Neural cell (in vitro differentiated cells): Measurements from ENCODE around the gene ASB18.

ENCODE experiments used
- CTCF ChIP-seq: fragments of 450-650 bp; IDR thresholded peaks from 2 replicates; pipeline ENCODE4 v1.5.1; 2014; ENCODE audit warnings: antibody characterized with exemption, mild to moderate bottlenecking, moderate library complexity; ENCODE audit not compliant: poor library complexity, severe bottlenecking
- EP300 ChIP-seq: fragments of 450-650 bp; conservative IDR thresholded peaks from 2 replicates; pipeline ENCODE4 v1.6.1; 2014; ENCODE audit warnings: antibody characterized with exemption, mild to moderate bottlenecking, moderate library complexity; ENCODE audit not compliant: poor library complexity, severe bottlenecking
- EZH2 ChIP-seq: fragments of 200-600, 300-800 bp; shearing (Covaris generic), sonication (generic); IDR thresholded peaks from 2 replicates; pipeline ENCODE4 v1.6.1; 2014; ENCODE audit warnings: antibody characterized with exemption, low read length, borderline replicate concordance, mild to moderate bottlenecking; ENCODE audit not compliant: insufficient read depth, poor library complexity, severe bottlenecking
- SMC3 ChIP-seq: fragments of 450-650 bp; conservative IDR thresholded peaks from 2 replicates; pipeline ENCODE4 v1.6.1; 2014; ENCODE audit warnings: antibody characterized with exemption, mild to moderate bottlenecking, moderate library complexity; ENCODE audit not compliant: poor library complexity
- TF ChIP-seq, protein P1 (sequence below): IDR thresholded peaks from 2 replicates; pipeline ENCODE4 v1.6.1; 2012; ENCODE audit warnings: borderline replicate concordance

GRCh38 chr2:236210536-236210935, 53.7 kb downstream of the ASB18 start:
- TF ChIP-seq CTCF (no peak), EZH2 (no peak), SMC3 (no peak), EP300 (no peak)
- TF ChIP-seq, protein P1, sequence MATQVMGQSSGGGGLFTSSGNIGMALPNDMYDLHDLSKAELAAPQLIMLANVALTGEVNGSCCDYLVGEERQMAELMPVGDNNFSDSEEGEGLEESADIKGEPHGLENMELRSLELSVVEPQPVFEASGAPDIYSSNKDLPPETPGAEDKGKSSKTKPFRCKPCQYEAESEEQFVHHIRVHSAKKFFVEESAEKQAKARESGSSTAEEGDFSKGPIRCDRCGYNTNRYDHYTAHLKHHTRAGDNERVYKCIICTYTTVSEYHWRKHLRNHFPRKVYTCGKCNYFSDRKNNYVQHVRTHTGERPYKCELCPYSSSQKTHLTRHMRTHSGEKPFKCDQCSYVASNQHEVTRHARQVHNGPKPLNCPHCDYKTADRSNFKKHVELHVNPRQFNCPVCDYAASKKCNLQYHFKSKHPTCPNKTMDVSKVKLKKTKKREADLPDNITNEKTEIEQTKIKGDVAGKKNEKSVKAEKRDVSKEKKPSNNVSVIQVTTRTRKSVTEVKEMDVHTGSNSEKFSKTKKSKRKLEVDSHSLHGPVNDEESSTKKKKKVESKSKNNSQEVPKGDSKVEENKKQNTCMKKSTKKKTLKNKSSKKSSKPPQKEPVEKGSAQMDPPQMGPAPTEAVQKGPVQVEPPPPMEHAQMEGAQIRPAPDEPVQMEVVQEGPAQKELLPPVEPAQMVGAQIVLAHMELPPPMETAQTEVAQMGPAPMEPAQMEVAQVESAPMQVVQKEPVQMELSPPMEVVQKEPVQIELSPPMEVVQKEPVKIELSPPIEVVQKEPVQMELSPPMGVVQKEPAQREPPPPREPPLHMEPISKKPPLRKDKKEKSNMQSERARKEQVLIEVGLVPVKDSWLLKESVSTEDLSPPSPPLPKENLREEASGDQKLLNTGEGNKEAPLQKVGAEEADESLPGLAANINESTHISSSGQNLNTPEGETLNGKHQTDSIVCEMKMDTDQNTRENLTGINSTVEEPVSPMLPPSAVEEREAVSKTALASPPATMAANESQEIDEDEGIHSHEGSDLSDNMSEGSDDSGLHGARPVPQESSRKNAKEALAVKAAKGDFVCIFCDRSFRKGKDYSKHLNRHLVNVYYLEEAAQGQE = no peak
